NCI-H1436 (cell line): ENCODE results near the gene SPARC.
"Not testable (repeated sequence)": the region's sequence is repeated elsewhere in the genome, so short reads cannot be mapped to it uniquely, and the experiment has no call there.

Experiments
- DNase-seq: peaks from one replicate; lab custom pipeline; 2025; lab: John Stamatoyannopoulos, UW

Gene SPARC

DNA sequence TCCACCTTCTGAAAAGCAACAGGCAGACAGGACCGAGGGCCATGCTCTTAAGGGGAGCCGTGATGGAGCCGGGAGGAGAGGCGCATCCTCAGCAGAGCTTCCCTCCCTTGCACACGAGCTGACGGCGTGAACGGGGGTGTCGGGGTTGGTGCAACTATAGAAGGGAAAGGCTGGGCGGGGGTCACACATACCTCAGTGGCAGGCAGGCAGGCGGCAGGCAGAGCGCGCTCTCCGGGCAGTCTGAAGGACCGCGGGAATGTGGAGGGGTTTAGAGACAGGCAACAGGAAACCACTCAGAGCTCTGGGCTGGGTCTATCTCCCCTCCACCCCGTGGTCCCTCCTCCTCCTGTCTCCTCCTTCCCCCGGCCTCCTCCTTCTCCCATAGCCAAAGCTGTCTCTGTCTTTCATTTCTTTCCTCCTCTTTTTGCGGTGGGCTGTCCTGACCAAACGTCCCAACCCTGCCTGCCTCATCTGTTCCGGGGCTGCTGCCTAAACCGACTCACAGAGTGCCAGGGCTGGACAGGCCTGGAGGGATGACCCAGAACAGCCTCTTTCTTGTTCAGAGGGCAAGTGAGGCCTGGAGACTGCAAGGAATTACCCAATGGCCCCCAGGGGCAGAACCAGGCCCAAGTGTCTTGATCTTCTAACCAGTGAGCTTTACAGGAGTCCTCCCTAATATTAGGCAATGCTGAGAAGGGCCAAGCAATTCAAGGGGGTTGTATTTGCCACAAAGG, at the start of gene SPARC:
Gene SPARC, minus strand, starts transcription at position 242 of the 734 bp plus-strand sequence. CDS start 10,727 bp downstream, outside the sequence.
- no peak for DNase-seq

- DNase-seq = no peak
Measured at GRCh38 chr5:151735646-151736045, 48.9 kb upstream of the SPARC start.

- DNase-seq = no peak
Measured at GRCh38 chr5:151734064-151734408, 47.3 kb upstream of the SPARC start.

GRCh38 chr5:151733358-151734063, 46.8 kb upstream of the SPARC start:
- DNase-seq = no peak

DNA sequence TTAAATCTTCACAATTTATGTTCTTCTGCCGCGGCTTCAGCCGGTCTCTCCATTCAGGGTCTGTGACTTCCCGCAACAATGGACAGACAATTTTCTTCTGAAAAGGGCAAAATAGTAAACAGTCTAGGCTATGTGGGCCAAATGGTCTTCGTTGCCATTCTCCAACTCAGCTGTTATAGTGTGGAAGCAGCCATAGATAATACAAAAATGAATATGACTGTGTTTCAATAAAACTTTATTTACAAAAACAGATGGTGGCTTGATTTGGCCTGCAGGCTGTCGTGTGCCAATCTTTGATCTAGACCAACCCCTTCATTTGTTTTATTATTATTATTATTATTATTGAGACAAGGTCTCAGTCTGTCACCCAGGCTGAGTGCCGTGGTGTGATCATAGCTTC, 43.7 kb upstream of the SPARC start:
- no peak for DNase-seq

DNA sequence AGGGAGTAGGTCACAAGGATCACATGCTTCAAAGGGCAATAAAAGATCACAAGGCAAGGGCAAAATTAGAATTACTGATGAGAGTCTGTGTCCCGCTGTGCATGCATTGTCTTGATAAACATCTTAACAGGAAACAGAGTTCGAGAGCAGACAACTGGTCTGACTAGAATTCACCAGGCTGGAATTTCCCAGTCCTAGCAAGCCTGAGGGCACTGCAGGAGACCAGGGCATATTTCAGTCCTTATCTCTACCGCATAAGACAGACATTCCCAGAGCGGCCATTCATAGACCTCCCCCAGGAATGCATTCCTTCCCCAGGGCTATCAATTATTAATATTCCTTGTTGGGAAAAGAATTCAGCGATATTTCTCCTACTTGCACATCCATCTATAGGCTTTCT, 42.9 kb upstream of the SPARC start:
- DNase-seq = not testable (repeated sequence)

GRCh38 chr5:151724360-151724759, 37.6 kb upstream of the SPARC start:
- no peak for DNase-seq

DNA sequence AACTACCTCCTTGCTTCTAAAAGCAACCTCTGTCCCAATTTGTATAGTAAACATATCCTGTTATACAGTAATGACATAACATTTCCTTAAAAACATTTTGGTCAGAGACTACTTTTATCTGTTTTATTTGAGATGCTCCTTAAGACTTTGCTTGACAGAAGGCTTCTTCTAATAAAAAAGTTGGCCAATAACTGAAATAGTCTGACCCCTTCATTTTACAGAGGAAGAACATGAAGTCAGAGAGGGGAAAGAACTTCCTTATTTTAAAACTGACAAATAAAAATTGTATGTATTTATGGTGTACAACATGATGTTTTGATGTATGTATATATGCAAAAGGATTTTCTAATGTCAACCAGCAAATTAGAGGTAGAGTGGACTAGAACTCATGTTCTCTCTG, 35.8 kb upstream of the SPARC start:
- DNase-seq = no peak

DNA sequence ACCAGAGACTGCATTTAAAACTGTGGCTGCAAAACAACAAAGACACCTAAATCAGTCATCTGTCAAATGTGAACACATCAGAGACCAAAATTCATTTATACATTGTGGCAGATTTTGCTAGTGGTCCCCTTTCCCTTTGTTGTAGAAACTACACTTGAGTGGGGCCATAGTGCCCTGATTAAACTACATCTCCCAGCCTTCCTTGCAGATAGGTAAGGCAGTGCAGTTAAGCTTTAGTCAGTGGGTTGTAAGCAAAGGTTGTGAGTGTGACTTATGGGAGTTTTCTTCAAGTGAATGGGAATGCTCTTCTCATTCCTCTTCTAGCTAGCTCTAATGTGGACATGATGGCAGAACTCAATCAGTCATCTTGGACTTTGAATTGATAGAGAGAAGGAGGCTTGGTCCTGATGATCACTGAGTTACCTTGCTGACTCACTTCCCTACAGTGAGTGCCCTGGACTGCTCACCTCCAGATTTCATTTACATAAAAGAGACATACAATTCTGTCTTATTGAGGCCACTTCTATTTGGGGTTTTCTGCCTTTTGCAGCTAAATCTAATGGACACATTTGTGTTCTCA, 35.2 kb upstream of the SPARC start:
- DNase-seq = no peak

GRCh38 chr5:151721087-151721646, 34.5 kb upstream of the SPARC start:
- DNase-seq = no peak

DNA sequence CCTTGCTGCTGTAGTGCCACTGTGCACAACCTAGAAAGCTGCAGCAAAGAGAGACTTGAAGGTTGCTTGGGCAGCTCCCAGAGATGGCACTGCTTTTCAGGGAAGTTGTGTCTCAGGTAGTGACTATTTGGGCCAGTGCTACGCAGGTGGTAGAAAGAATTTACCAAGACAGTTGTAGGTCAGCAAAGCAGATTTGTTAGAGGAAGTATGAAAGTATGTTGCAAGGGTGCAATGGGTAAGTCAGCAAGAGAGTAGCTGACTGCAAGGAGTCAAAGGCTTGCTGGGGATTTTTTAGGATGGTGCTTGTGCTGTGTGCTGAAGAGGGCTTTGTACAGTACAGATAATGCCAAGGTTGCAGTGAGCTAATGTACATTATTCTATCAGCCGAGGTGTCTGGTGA, 33.5 kb upstream of the SPARC start:
- DNase-seq = no peak

GRCh38 chr5:151719228-151720000, 32.7 kb upstream of the SPARC start:
- no peak for DNase-seq

DNA sequence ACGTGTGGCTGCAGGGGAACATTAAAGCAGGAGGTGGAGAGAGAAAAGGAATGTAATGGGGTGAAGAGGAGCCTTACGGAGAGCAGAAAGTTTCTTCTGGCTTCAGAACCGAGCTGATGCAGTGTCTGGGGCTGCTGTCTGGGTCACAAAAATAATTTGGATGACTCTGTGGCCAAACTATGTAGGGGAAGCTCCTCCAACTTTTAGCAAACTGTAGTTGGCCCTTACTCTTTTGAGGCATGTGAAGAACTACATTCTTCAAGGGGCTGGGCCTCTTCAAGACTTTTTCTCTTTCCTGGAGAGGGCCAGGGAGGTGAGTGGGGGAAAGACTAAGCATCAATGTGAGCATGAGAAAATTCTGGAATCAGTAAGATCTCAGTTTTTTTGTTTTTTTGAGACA, 31.9 kb upstream of the SPARC start:
- DNase-seq = no peak

- DNase-seq = no peak
Measured at GRCh38 chr5:151718153-151718552, 31.4 kb upstream of the SPARC start.

- DNase-seq = no peak
Measured at GRCh38 chr5:151717416-151717815, 30.7 kb upstream of the SPARC start.

- DNase-seq = no peak
Measured at GRCh38 chr5:151709109-151709735, 22.5 kb upstream of the SPARC start.

DNA sequence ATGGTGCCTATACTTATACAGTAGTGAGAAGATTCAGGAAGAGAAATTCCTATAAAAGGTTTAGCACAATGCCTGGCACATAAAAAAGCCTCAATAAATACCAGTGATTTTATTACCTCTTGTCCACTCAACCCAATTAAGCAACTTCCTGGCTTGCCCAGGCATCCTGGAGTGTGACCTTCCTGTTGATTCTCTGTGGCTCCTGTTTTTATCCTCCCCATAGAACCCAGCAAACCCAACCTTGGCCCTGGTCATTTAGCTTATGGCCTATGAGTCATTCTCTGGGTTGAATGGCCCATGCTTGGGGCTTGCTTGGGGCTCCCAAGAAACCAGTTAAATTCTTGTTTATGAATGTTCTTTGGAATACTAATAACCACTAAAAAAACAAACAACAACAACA, 21.4 kb upstream of the SPARC start:
- no peak for DNase-seq

DNA sequence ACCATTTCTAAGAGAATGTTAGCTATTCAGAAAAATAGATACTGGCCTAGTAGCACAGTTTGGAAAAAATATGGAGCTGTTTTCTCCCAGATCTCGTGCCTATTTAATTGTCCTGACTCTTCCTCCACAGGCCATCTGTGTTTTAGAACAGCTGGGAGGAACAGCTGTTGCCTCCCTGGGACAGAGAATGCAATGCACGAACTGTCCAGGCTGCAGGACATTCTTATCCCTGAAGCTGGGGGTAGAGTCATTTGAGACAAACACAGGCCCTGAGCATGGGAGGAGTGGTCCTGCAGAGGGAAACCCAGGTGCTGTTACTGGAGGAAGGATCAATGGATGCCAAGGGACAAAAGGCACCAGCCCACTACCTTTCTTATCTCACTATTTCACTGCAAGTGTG, 20.9 kb upstream of the SPARC start:
- no peak for DNase-seq

DNA sequence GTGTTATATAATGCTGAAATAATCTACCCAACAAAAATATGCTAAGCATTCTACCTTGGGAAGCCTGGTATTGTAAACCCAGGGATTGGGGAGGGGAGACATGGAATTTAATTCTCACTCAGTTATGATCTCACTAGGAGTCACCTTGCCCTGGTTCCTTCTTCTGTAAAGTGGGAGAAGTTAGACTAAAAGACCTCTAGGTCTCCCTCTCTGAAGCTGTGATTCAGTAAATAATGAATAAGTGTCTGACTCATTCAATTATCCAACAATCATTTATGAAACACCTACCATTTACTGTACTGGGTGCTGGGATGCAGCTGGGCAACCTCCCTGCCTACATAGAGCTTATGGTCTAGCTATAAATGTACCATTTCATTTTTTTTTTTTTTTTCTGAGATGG, 20.2 kb upstream of the SPARC start:
- DNase-seq = no peak

DNA sequence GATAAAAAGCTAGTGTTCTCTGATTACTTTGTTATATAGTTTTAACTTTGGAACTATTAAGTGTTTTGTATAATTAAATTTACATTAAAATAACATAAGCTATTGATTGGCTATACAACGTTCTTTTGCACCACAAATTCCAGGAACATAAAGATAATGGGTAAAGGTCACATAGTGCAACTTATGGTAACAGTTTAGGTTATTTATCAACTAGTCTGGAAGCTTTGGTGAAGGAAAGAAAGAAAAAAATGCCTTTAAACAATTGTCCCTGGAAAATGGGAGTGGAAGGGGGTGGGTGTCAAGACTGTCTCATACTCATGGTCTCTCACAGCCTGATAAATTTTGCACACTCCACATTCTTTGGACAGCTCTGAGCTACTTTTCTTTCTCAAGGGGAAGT, 17.1 kb upstream of the SPARC start:
- DNase-seq = no peak

GRCh38 chr5:151703227-151703626, 16.5 kb upstream of the SPARC start:
- DNase-seq = peak; percentile 75

DNA sequence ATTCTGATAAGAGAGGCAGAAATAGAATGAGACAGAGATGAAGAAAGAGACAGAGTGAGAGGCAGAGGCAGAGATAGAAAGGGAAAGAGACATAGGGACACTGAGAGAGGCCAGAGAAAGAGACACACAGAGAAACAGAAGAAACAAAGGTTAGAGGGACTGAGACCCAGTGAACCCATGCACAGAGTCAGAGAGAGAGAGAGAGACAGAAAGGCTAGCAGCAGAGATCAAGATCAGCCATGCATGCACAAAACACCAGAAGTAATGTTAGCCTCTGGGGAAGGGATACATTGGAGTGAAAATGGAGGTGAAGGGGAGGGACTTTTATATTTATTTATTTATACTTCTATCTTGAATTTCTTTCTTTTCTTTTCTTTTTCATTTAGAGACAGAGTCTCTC, 14.1 kb upstream of the SPARC start:
- no peak for DNase-seq
